Measurements from ENCODE around the gene SLC6A9.

DNA sequence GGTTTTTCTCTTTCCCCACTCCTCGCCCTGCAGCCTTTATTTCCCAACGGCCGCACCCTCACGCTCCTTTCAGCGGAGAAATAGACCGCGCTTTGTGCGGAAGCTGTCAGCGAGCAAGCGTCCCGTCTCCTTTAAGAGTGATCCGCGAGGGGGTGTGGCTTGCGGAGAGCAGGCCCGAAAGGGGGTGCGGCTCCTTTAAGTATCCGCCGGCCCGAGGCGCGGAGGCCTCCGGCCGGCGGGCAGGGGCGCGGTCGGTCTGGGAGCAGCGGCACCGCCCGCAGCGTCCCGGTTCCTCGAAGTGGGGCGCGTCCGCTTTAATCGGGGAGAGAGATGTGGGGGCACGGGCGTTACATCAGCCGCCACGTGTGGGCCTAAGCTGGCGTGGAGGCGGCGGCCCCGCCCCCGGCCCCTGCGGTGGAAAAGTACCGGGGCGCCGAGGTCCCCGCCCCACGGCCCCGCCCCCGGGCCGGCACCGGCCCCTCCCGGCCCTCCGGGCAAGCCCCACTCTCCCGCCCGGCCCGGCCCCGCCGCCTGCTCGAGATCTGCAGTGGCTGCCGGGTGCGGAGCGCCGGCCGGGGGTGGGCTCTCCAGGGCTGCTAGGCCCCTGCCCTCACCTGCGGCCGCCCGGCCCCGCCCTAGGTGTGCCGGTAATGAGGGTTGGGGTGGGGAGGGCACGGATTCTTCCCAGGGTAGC is 1.2 kb downstream of the SLC6A9 start:
- TF ChIP-seq CTCF (IDR thresholded peaks at IDR 0.05; ENCODE audit: insufficient read depth, low read length, poor library complexity, severe bottlenecking), result no peak
- no peak for TF ChIP-seq EZH2phosphoT487 (conservative IDR thresholded peaks at IDR 0.05; ENCODE audit: low read length)

Data from SU-DHL-6 (cell line).